ENCODE data around the gene NLRP4. TPM values are rescaled to one million over a fixed set of nuclear protein-coding genes. Genes with fewer than 3 reads are reported as not detected.
"Not testable (repeated sequence)": the region's sequence is repeated elsewhere in the genome, so short reads cannot be mapped to it uniquely, and the experiment has no call there.

NLRP4 gene
- total RNA-seq, 1 donor from 2014 or later: not detected

DNA sequence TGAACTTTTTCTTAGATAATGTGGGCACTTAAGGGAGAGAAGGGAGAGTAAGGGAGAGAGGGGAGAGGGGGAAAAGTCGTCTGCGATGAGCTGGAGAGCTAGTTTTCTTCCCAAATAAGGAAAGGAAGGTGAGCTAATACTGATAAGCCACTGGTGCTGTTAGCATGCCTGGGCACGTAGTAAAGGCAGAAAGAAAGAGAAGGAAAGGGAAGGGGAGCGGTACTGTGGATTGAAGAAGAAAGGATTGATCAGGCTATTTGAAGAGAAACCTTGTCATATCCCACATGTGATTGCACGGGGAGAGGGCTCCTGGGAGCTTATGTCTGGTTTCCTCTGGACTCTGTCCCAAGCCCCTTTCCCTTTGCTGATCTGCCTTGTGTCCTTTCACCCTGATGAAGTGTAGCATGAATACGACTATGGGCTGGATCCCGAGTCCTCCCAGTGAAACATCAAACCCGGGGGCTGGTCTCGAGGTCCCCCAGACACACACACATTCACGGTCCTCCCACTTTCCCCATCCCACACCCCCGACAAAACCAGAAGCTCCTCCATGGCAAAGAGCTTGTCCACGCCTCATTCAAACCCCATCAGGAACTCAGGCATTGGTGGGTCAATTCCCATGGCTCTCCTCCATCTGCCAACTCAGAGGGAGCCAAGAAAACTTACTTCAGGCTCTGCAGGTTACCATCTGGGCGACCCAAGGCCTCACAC is 65.2 kb downstream of the NLRP4 start:
- no peak for DNase-seq

- DNase-seq: no peak
These were observed 65.9 kb downstream of the NLRP4 start for GRCh38 chr19:55902080-55902751.

- DNase-seq: no peak
These were observed 70.9 kb downstream of the NLRP4 start for GRCh38 chr19:55907286-55907685.

- no peak for DNase-seq
These were observed 71.4 kb downstream of the NLRP4 start for GRCh38 chr19:55907746-55908145.

- no peak for DNase-seq
These were observed 73.5 kb downstream of the NLRP4 start for GRCh38 chr19:55909801-55910200.

- no peak for DNase-seq
These were observed 76.6 kb downstream of the NLRP4 start for GRCh38 chr19:55912916-55913315.

DNA sequence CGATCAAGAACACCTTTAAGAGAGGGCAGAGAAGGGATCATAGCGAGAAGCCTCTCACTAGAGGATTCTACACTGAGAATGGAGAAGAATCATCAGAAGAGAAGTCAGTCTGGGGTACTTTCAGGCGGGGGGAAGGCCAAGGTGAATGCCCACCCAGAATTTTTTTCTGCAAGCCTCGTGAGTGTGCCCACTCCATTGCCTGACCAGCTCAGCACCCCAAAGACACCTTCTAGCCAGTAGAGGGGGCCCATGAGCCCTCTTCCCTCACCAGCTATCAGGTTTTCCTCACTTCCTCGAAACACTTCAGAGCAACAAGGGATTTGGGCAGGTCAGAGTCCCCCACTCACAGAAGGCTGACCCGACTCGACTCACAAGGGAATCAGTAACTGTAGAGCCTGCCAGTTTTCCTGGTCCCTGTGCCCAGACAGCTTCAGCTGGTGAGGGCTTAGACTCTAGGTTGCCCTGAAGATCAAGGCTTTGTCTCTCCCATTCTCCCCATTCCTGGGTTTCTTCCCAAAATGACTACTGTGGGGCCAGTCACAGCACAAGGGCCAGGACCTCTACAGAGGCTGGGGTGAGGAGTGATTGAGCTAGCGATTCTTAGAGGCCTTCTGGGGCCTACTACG is 77.4 kb downstream of the NLRP4 start:
- DNase-seq: no peak

DNA sequence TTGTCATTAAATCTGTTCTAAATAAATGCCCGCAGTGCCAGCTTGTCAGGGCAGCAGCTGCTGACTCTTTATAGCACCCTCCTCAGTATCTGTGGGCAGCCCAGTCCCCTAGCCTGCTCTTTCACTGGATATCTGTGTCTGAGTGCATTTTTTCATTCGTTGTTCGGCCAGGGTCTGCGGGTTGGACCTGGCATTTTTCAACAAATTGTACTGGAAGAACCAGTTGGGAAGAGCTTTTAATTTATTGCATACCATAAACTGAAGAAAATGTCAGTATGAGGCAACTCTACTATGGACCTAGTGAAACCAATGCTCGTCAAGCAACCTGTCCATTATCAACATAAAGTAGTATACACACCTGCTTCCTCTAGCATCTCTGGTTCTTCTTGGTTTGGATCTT is 87.2 kb downstream of the NLRP4 start:
- DNase-seq: no peak

- no peak for DNase-seq
These were observed 91.7 kb downstream of the NLRP4 start for GRCh38 chr19:55927991-55928390.

GRCh38 chr19:55929258-55929657 is 92.9 kb downstream of the NLRP4 start:
- not testable (repeated sequence) for DNase-seq

DNA sequence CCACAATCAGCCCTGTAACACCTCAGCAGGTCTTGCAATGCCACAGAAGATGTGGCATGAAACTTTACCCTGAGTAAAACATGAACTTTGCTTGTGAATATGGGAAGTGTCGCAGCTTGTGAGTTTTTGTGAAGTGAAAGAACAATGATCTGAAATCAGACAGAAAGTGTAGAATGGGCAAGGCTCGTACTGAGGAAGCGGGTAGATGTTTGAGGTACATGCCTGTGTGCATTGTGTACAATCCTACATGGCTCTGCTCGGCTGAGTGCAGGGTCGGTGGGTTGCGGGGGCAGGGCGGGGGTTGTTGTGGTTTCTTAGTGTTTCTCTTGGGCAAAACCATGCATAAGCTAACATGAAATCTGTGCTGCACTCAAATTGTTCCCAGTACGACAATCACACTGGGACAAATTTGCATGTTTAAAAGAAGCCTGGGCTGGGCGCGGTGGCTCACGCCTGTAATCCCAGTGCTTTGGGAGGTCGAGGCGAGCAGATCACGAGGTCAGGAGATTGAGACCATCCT is 94.7 kb downstream of the NLRP4 start:
- no peak for DNase-seq

Other genes with a start within 250 kb of the NLRP4 start
- gene FIZ1, start 237.0 kb upstream of the NLRP4 start, total RNA-seq: 5.9 TPM
- 16.0 TPM for gene ZNF524, start 236.3 kb upstream of the NLRP4 start, total RNA-seq
- 5.0 TPM for gene ZNF865, start 230.9 kb upstream of the NLRP4 start, total RNA-seq
- 9.8 TPM for gene ZNF784, start 212.0 kb upstream of the NLRP4 start, total RNA-seq
- 4.4 TPM for gene ZNF580, start 195.5 kb upstream of the NLRP4 start, total RNA-seq
- gene ZNF581, start 192.9 kb upstream of the NLRP4 start, total RNA-seq: 16.3 TPM
- gene CCDC106, start 188.3 kb upstream of the NLRP4 start, total RNA-seq: 8.6 TPM
- gene U2AF2, start 181.5 kb upstream of the NLRP4 start, total RNA-seq: 85.9 TPM
- gene EPN1, start 161.3 kb upstream of the NLRP4 start, total RNA-seq: 62.2 TPM
- not detected for gene NLRP9, start 98.1 kb upstream of the NLRP4 start, total RNA-seq
- 2.5 TPM for gene RFPL4A, start 77.4 kb upstream of the NLRP4 start, total RNA-seq
- not detected for gene RFPL4AL1, start 67.4 kb upstream of the NLRP4 start, total RNA-seq
- gene NLRP11, start 4.5 kb upstream of the NLRP4 start, total RNA-seq: not detected
- not detected for gene NLRP13, start 95.8 kb downstream of the NLRP4 start, total RNA-seq
- gene NLRP8, start 111.3 kb downstream of the NLRP4 start, total RNA-seq: not detected
- not detected for gene NLRP5, start 150.2 kb downstream of the NLRP4 start, total RNA-seq